Mammary epithelial cell (primary cell): ENCODE measurements around the gene IFT122.

Experiments used
- CTCF ChIP-seq, 2 donors: IDR thresholded peaks in 1 of 2; conservative IDR thresholded peaks in 1 of 2; 2 replicates each; pipeline ENCODE4 v1.5.1; 2011 to 2012; ENCODE audit warnings: inconsistent platforms in 2 of 2, low read length in 2 of 2, mild to moderate bottlenecking in 2 of 2, control low read depth in 1 of 2, low read depth in 1 of 2; ENCODE audit not compliant: insufficient read depth in 1 of 2; ENCODE audit errors: extremely low read depth in 1 of 2
- EZH2 ChIP-seq: IDR thresholded peaks from 2 replicates; pipeline ENCODE4 v1.6.1; 2012; ENCODE audit warnings: low read length, inconsistent platforms, borderline replicate concordance

- TF ChIP-seq CTCF (conservative IDR thresholded peaks at IDR 0.05 in 1 of 2, IDR thresholded peaks at IDR 0.05 in 1 of 2; ENCODE audit: extremely low read depth in 1 of 2, insufficient read depth in 1 of 2, low read depth in 1 of 2, low read length in 2 of 2) (no peak), EZH2 (no peak)
Observed at GRCh38 chr3:129530821-129531220, 90.8 kb downstream of the IFT122 start.
